ENCODE data around the gene PRSS22.

DNA sequence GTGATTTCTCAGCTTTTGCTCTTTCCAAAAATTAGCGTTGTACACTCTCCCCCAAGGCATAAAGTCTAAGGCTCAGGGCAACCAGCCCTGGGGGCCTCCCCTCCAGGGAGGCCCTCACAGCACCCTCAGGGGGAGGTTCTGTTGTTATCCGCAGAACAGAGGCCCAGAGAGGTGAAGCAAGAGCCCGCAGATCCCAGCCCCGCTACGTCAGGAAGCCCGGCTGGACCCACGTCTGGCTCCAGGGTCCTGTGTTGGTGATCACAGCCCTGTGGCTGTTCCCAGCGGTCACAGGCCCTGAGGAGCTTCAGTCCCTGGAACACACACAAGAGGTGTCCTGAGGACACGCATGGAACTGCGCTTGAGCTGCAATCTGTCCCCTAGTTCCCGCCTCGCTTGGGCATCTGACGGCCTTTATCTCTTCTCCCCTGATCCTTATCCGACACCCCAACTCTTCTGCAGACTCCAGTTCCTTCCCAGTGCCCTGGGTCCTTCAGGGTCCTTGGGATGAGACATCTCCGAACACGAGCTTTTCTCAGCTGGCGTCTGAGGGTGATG lies 29.0 kb downstream of the PRSS22 start:
- TF ChIP-seq, protein P1, sequence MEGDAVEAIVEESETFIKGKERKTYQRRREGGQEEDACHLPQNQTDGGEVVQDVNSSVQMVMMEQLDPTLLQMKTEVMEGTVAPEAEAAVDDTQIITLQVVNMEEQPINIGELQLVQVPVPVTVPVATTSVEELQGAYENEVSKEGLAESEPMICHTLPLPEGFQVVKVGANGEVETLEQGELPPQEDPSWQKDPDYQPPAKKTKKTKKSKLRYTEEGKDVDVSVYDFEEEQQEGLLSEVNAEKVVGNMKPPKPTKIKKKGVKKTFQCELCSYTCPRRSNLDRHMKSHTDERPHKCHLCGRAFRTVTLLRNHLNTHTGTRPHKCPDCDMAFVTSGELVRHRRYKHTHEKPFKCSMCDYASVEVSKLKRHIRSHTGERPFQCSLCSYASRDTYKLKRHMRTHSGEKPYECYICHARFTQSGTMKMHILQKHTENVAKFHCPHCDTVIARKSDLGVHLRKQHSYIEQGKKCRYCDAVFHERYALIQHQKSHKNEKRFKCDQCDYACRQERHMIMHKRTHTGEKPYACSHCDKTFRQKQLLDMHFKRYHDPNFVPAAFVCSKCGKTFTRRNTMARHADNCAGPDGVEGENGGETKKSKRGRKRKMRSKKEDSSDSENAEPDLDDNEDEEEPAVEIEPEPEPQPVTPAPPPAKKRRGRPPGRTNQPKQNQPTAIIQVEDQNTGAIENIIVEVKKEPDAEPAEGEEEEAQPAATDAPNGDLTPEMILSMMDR (IDR thresholded peaks at IDR 0.05 in 4 of 5, conservative IDR thresholded peaks at IDR 0.05 in 1 of 5), result no peak
- TF ChIP-seq POLR2A (IDR thresholded peaks at IDR 0.05), result no peak
